IMR-90 (cell line): Measurements from ENCODE around the gene PIAS1. TPM values are rescaled to one million over a fixed set of nuclear protein-coding genes. Genes with fewer than 3 reads are reported as not detected.

Source experiments
- ATAC-seq: fragments of 200-7000 bp; cut with Tn5 transposase; 2 replicates; pipeline ENCODE4 v1.9.1; 2020; ENCODE audit warnings: low read depth, mild to moderate bottlenecking, moderate library complexity
- BruUV-seq: library from RNA; stranded (reverse); fragments of 400-500 nt; replicated peaks from 2 replicates; lab custom pipeline; 2021; lab: Mats Ljungman, UMichigan
- CTCF ChIA-PET: fragments of 300-600 bp; formaldehyde crosslinking; extraction: SDS; loops from one replicate; lab custom pipeline; 2021; ENCODE audit warnings: antibody characterized with exemption; lab: Yijun Ruan, JAX
- POLR2A ChIA-PET: fragments of 300-600 bp; sonication (Branson Sonifier 250); formaldehyde crosslinking; loops from one replicate; lab custom pipeline; 2022; ENCODE audit warnings: antibody characterized with exemption; ENCODE audit not compliant: unreplicated experiment; lab: Charles Lee
- DNase-seq: peaks from one replicate; pipeline ENCODE4 v3.0.0; 2013
- H2AFZ ChIP-seq: replicated peaks from 2 replicates; pipeline ENCODE3; 2013; ENCODE audit warnings: low read length, mild to moderate bottlenecking; ENCODE audit not compliant: poor library complexity
- H2AK5ac ChIP-seq: 2 replicates; pipeline ENCODE4 v1.6.1; 2013; ENCODE audit warnings: low read depth, low read length, inconsistent platforms
- H2AK9ac ChIP-seq: replicated peaks from 2 replicates; pipeline ENCODE3; 2013; ENCODE audit warnings: mild to moderate bottlenecking, low read depth, low read length, moderate library complexity; ENCODE audit not compliant: poor library complexity
- H2BK120ac ChIP-seq: 2 replicates; pipeline ENCODE4 v1.6.1; 2013; ENCODE audit warnings: low read depth, low read length, inconsistent platforms
- H2BK15ac ChIP-seq: 3 replicates; pipeline ENCODE4 v1.6.1; 2013; ENCODE audit warnings: low read depth, low read length, inconsistent platforms
- H2BK20ac ChIP-seq: 2 replicates; pipeline ENCODE4 v1.6.1; 2013; ENCODE audit warnings: low read depth, mild to moderate bottlenecking, inconsistent platforms, low read length, moderate library complexity
- H2BK5ac ChIP-seq: 2 replicates; pipeline ENCODE4 v1.6.1; 2013; ENCODE audit warnings: mild to moderate bottlenecking, low read depth, low read length, inconsistent platforms; ENCODE audit not compliant: poor library complexity, severe bottlenecking
- H3K14ac ChIP-seq: replicated peaks from 2 replicates; pipeline ENCODE4 v1.6.1; 2013; ENCODE audit warnings: low read depth, low read length, inconsistent platforms
- H3K18ac ChIP-seq: 2 replicates; pipeline ENCODE4 v1.6.1; 2013; ENCODE audit warnings: low read depth, low read length, control low read depth
- H3K23ac ChIP-seq: 2 replicates; pipeline ENCODE4 v1.6.1; 2013; ENCODE audit warnings: low read depth, low read length, inconsistent platforms
- H3K27ac ChIP-seq: 2 replicates; pipeline ENCODE4 v1.5.1; 2013; ENCODE audit warnings: mild to moderate bottlenecking, control low read depth, low read length; ENCODE audit not compliant: insufficient read depth
- H3K27me3 ChIP-seq: 2 replicates; pipeline ENCODE4 v1.6.1; 2013; ENCODE audit warnings: low read length; ENCODE audit not compliant: control insufficient read depth, insufficient read depth
- H3K36me3 ChIP-seq: 2 replicates; pipeline ENCODE4 v1.6.1; 2013; ENCODE audit warnings: low read length, mixed read lengths; ENCODE audit not compliant: control insufficient read depth, insufficient read depth
- H3K4ac ChIP-seq: 2 replicates; pipeline ENCODE4 v1.6.1; 2013; ENCODE audit warnings: low read depth, low read length, inconsistent platforms
- H3K4me1 ChIP-seq: 2 replicates; pipeline ENCODE4 v1.6.1; 2013; ENCODE audit warnings: low read length, mixed read lengths; ENCODE audit not compliant: control insufficient read depth, insufficient read depth
- H3K4me2 ChIP-seq: 2 replicates; pipeline ENCODE4 v1.6.1; 2013; ENCODE audit warnings: low read depth, mild to moderate bottlenecking, control low read depth, low read length, moderate library complexity
- H3K4me3 ChIP-seq: 2 replicates; pipeline ENCODE4 v1.5.1; 2013; ENCODE audit warnings: low read depth, mild to moderate bottlenecking, control low read depth, low read length, moderate library complexity; ENCODE audit not compliant: insufficient read depth
- H3K56ac ChIP-seq: 2 replicates; pipeline ENCODE4 v1.6.1; 2013; ENCODE audit warnings: low read length, inconsistent platforms; ENCODE audit not compliant: insufficient read depth; ENCODE audit errors: extremely low read depth
- H3K79me1 ChIP-seq, 2 experiments: 2 replicates each; pipeline ENCODE4 v1.6.1; 2013; ENCODE audit warnings: low read length in 2 of 2, inconsistent platforms in 1 of 2, low read depth in 1 of 2
- H3K9ac ChIP-seq: 2 replicates; pipeline ENCODE4 v1.6.1; 2013; ENCODE audit warnings: low read depth, low read length, control low read depth
- H3K9me1 ChIP-seq: 2 replicates; pipeline ENCODE4 v1.6.1; 2013; ENCODE audit warnings: low read length, inconsistent platforms; ENCODE audit not compliant: insufficient read depth
- H3K9me3 ChIP-seq: 2 replicates; pipeline ENCODE4 v1.6.1; 2013; ENCODE audit warnings: low read length; ENCODE audit not compliant: control insufficient read depth, insufficient read depth
- H4K20me1 ChIP-seq: 2 replicates; pipeline ENCODE4 v1.6.1; 2013; ENCODE audit warnings: low read length, inconsistent platforms; ENCODE audit not compliant: insufficient read depth
- H4K5ac ChIP-seq: 2 replicates; pipeline ENCODE4 v1.6.1; 2013; ENCODE audit warnings: mild to moderate bottlenecking, low read depth, low read length, control low read depth
- H4K8ac ChIP-seq, 2 experiments: 2 replicates each; pipeline ENCODE4 v1.6.1; 2013; ENCODE audit warnings: low read depth in 2 of 2, low read length in 2 of 2, control low read depth in 1 of 2, inconsistent platforms in 1 of 2
- H4K91ac ChIP-seq: 2 replicates; pipeline ENCODE4 v1.6.1; 2013; ENCODE audit warnings: low read depth, low read length, inconsistent platforms; ENCODE audit not compliant: insufficient read depth
- BHLHE40 ChIP-seq: fragments of 150-350 bp; IDR thresholded peaks from 2 replicates; pipeline ENCODE4 v1.6.1; 2016; ENCODE audit warnings: mild to moderate bottlenecking, low read depth, low read length
- CEBPB ChIP-seq: IDR thresholded peaks from 2 replicates; pipeline ENCODE4 v1.6.1; 2012; ENCODE audit warnings: low read depth, low read length, improper control_type of control experiment
- CHD1 ChIP-seq: IDR thresholded peaks from 2 replicates; pipeline ENCODE4 v1.6.1; 2012; ENCODE audit warnings: low read depth, low read length, improper control_type of control experiment
- FOS ChIP-seq: fragments of 150-350 bp; IDR thresholded peaks from 2 replicates; pipeline ENCODE4 v1.6.1; 2016; ENCODE audit warnings: low read depth, low read length
- MAFK ChIP-seq: IDR thresholded peaks from 2 replicates; pipeline ENCODE4 v1.6.1; 2012; ENCODE audit warnings: low read depth, low read length, improper control_type of control experiment
- MAZ ChIP-seq: IDR thresholded peaks from 2 replicates; pipeline ENCODE4 v1.6.1; 2012; ENCODE audit warnings: low read depth, mild to moderate bottlenecking, low read length, improper control_type of control experiment, moderate library complexity, borderline replicate concordance
- MXI1 ChIP-seq: IDR thresholded peaks from 2 replicates; pipeline ENCODE4 v1.6.1; 2012; ENCODE audit warnings: low read depth, mild to moderate bottlenecking, low read length, moderate library complexity, borderline replicate concordance
- NFE2L2 ChIP-seq: fragments of 150-350 bp; IDR thresholded peaks from 2 replicates; pipeline ENCODE4 v1.6.1; 2016; ENCODE audit warnings: low read depth, mild to moderate bottlenecking, low read length
- POLR2A ChIP-seq: IDR thresholded peaks from 2 replicates; pipeline ENCODE4 v1.6.1; 2012; ENCODE audit warnings: mild to moderate bottlenecking, low read depth, low read length
- RAD21 ChIP-seq: IDR thresholded peaks from 2 replicates; pipeline ENCODE4 v1.6.1; 2012; ENCODE audit warnings: low read length, improper control_type of control experiment
- RCOR1 ChIP-seq: IDR thresholded peaks from 2 replicates; pipeline ENCODE4 v1.6.1; 2012; ENCODE audit warnings: mild to moderate bottlenecking, low read length, improper control_type of control experiment; ENCODE audit not compliant: insufficient replicate concordance
- RFX5 ChIP-seq: IDR thresholded peaks from 2 replicates; pipeline ENCODE4 v1.8.0; 2012; ENCODE audit warnings: low read depth, mild to moderate bottlenecking, low read length, moderate library complexity
- SMC3 ChIP-seq: fragments of 150-350 bp; IDR thresholded peaks from 2 replicates; pipeline ENCODE4 v1.6.1; 2016; ENCODE audit warnings: low read depth, mild to moderate bottlenecking, antibody characterized with exemption, low read length, moderate library complexity
- WGBS, 2 experiments: methylation state at CpG; one replicate each; pipeline versions ENCODE4 v1.1.5 to v1.1.7; 2013; ENCODE audit warnings: missing lambda C conversion rate in 2 of 2; ENCODE audit not compliant: insufficient read length in 1 of 2; ENCODE audit errors: extremely low coverage in 2 of 2; 5-methylcytosine and 5-hydroxymethylcytosine counted together
- dilution Hi-C: fragments of 300-500 bp; cut with HindIII; formaldehyde crosslinking; loops from one replicate; pipeline ENCODE4 v1.14.3; 2018; ENCODE audit warnings: low sequenced_read_pairs; ENCODE audit not compliant: unreplicated experiment
- in situ Hi-C: fragments of 300-500 bp; cut with MboI; formaldehyde crosslinking; loops from 3 replicates; pipeline ENCODE4 v1.14.3; 2019; ENCODE audit warnings: low sequenced_read_pairs, inconsistent platforms, mixed read lengths
- intact Hi-C: fragments of 100-400 bp; cut with micrococcal nuclease; formaldehyde crosslinking; loops from 2 replicates; pipeline ENCODE4 v1.10.0; 2022
- polyA plus RNA-seq, 3 experiments: library from polyadenylated mRNA; depleted of rRNA; stranded (reverse); fragments of >200 nt; gene quantifications; 2 replicates each; pipeline ENCODE4 v1.2.3, GENCODE V29; 2012; ENCODE audit warnings: low replicate concordance in 1 of 3
- total RNA-seq: library from RNA; depleted of rRNA; stranded (reverse); fragments of >200 nt; gene quantifications from 2 replicates; pipeline ENCODE4 v1.2.3, GENCODE V29; 2012
- TF ChIP-seq, protein P1 (sequence below): fragments of 150-350 bp; IDR thresholded peaks from 2 replicates; pipeline ENCODE4 v1.6.1; 2017; ENCODE audit warnings: mild to moderate bottlenecking, antibody characterized with exemption, low read length, low read depth
- TF ChIP-seq, protein P2 (sequence below): fragments of 150-350 bp; IDR thresholded peaks from 2 replicates; pipeline ENCODE4 v1.6.1; 2016; ENCODE audit warnings: low read depth, mild to moderate bottlenecking, low read length, moderate library complexity, borderline replicate concordance
- TF ChIP-seq, protein P3 (sequence below): conservative IDR thresholded peaks from 2 replicates; pipeline ENCODE4 v1.5.1; 2012; ENCODE audit warnings: mild to moderate bottlenecking, low read depth, low read length, improper control_type of control experiment

Gene PIAS1
- total and polyA plus RNA-seq, 2 of the 4 experiments (the other 2 are of a cell fraction): 20.0 to 63.6 TPM

DNA sequence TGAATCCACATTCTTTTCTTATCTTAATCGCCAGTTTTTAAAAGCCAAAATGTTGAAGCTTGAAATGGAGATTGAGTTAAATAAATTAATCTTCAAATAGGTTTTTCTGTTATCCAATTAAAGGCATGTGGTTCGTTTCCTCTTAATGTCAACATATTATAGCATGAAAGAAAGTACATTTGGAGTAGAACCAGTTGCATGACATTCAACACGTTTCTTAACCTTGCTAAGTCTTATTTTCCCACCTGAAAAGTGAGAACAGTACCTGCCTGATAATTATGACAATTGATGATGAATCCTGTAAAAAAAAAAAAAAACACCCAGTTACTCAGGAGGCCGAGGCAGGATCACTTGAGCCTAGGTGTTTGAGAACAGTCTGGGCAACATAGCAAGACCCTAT is 29.3 kb downstream of the PIAS1 start:
- Histone ChIP-seq H4K5ac (no peak overlapping the region), H2AK9ac (no peak overlapping the region), H3K79me1 (peaks cover 33 to 62% of the 10 kb centered on the region in 2 experiments), H4K91ac (no peak overlapping the region), H3K27me3 (no peaks in the 10 kb centered on the region), H2AK5ac (no peak overlapping the region), H3K36me3 (peaks cover 5% of the 10 kb centered on the region), H2BK120ac (no peak overlapping the region), H3K56ac (no peak overlapping the region), H2BK20ac (no peak overlapping the region), H3K27ac (no peak overlapping the region), H3K4me2 (no peak overlapping the region), H4K8ac (no peak overlapping the region), H3K9ac (no peak overlapping the region), H2AFZ (no peak overlapping the region), H3K4me3 (no peak overlapping the region), H2BK15ac (no peak overlapping the region), H3K23ac (no peak overlapping the region), H2BK5ac (no peak overlapping the region), H3K4me1 (no peaks in the 10 kb centered on the region; the same call in 1 of the 2 replicates), H3K14ac (no peak overlapping the region), H3K4ac (no peak overlapping the region), H3K9me1 (no peaks in the 10 kb centered on the region), H4K20me1 (peaks cover 45% of the 10 kb centered on the region), H3K18ac (no peak overlapping the region), H3K9me3 (no peaks in the 10 kb centered on the region)
- intact Hi-C loops: no loop called here
- CTCF ChIA-PET: interaction anchor here (0.6 to 0.8 kb wide), 2 partner anchors 48 to 112 kb away, joined by 3 read pairs; no protein-coding TSS in a partner anchor
- dilution Hi-C loops: no loop called here
- no peak for TF ChIP-seq RFX5
- TF ChIP-seq FOS: no peak
- no peak for TF ChIP-seq POLR2A
- no peak for TF ChIP-seq RCOR1
- no peak for TF ChIP-seq BHLHE40
- no peak for TF ChIP-seq CHD1
- TF ChIP-seq, protein P1, sequence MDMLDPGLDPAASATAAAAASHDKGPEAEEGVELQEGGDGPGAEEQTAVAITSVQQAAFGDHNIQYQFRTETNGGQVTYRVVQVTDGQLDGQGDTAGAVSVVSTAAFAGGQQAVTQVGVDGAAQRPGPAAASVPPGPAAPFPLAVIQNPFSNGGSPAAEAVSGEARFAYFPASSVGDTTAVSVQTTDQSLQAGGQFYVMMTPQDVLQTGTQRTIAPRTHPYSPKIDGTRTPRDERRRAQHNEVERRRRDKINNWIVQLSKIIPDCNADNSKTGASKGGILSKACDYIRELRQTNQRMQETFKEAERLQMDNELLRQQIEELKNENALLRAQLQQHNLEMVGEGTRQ: no peak
- TF ChIP-seq MAZ: no peak
- TF ChIP-seq MAFK: no peak
- TF ChIP-seq MXI1: no peak
- no peak for TF ChIP-seq NFE2L2
- TF ChIP-seq, protein P2, sequence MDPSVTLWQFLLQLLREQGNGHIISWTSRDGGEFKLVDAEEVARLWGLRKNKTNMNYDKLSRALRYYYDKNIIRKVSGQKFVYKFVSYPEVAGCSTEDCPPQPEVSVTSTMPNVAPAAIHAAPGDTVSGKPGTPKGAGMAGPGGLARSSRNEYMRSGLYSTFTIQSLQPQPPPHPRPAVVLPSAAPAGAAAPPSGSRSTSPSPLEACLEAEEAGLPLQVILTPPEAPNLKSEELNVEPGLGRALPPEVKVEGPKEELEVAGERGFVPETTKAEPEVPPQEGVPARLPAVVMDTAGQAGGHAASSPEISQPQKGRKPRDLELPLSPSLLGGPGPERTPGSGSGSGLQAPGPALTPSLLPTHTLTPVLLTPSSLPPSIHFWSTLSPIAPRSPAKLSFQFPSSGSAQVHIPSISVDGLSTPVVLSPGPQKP: no peak
- no peak for TF ChIP-seq CEBPB
- TF ChIP-seq, protein P3, sequence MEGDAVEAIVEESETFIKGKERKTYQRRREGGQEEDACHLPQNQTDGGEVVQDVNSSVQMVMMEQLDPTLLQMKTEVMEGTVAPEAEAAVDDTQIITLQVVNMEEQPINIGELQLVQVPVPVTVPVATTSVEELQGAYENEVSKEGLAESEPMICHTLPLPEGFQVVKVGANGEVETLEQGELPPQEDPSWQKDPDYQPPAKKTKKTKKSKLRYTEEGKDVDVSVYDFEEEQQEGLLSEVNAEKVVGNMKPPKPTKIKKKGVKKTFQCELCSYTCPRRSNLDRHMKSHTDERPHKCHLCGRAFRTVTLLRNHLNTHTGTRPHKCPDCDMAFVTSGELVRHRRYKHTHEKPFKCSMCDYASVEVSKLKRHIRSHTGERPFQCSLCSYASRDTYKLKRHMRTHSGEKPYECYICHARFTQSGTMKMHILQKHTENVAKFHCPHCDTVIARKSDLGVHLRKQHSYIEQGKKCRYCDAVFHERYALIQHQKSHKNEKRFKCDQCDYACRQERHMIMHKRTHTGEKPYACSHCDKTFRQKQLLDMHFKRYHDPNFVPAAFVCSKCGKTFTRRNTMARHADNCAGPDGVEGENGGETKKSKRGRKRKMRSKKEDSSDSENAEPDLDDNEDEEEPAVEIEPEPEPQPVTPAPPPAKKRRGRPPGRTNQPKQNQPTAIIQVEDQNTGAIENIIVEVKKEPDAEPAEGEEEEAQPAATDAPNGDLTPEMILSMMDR: no peak
- no peak for TF ChIP-seq SMC3
- TF ChIP-seq RAD21: no peak
- DNase-seq: no peak
- in situ Hi-C loops: no loop called here
- no TSS peak for BruUV-seq
- ATAC-seq: no peak
- POLR2A ChIA-PET: no interaction called here
- no CpG with 5 or more reads among the region's 4 CpGs for WGBS, 2 experiments
